ENCODE data around the gene TRPV2.
A peak's percentile ranks its signal among the peaks of the same experiment; 100 is the strongest.
"Not testable (repeated sequence)": the region's sequence is repeated elsewhere in the genome, so short reads cannot be mapped to it uniquely, and the experiment has no call there.

The TRPV2 gene

DNA sequence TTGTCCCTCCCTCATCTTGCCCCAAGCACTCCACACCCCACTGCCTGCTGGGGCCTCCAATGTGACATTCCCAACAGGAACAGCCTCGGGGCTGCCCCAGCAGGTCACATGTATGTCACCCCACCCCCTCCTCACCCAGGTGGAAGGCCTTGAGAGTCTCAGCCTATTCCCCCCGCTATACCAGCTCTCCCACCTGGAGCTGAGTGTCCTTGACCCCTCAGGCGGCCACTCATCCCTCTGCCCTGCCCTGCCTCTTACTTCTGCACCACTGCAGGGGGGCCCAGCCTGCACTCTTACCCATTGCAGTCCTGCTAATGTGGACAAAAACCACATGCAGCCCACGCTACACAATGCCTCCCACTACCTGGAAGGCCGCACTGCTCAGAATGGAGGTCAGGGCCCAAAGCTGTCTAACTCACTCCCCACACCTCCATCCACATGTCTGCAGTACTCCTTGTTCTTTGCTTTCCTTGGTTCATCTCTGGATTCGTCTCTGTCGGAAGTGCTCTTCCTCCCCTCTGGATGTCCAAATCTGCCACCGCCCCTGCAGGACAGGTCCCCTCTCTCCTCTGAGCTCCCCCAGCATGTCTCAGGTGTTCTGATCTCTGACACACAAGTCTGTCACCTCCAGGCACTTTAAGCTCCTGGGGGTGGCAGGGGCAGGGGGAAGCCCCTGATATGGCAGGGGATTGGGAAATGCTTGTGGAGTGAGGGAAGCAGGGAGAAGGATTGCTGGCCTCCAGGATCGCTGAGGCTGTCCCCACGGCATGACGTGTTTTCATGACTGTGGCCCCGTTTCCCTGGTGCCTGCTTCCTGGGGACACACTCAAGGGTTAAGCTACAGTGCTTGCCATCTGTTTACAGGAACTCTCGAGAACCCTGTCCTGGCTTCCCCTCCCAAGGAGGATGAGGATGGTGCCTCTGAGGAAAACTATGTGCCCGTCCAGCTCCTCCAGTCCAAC is 20.8 kb downstream of the TRPV2 start:
- DNase-seq: no peak

DNA sequence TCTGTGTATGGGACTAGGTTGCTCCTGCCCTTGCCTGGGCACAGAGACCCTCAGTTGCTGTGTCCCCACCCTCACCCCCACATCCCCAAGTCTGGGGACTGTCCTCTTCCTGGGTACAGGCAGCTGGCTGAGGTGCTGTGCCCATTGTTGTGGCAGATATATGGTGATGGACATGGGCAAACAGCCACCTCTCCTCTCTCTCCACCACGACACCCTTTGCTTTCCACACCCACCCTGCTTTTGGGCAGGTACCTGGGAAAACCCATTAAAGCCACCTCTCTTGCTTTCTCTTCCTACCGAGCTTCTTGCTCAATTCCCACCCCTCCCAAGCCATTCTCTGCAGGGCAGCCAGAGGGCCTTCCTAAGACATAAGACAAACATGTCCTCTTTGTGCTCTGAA is 21.7 kb downstream of the TRPV2 start:
- DNase-seq: no peak

DNA sequence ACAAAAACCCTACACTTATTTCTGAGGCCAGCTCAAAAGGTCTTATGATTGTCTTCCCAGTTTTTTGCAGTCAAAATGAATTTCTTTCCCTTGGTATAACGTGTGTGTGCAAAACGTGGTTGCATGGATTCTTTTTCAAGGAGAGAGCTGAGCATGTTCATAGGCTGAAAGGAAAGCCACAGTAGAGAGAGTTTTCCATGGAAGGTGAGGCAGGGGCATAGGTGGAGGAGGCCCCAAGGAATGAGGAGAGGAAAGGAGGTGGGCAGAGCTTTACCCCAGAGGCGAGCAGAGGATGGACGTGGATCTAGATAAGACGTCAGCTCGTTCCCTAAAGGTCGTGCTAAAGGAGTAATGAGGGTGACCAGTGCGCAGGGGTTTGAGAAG is 22.8 kb downstream of the TRPV2 start:
- no peak for DNase-seq

DNA sequence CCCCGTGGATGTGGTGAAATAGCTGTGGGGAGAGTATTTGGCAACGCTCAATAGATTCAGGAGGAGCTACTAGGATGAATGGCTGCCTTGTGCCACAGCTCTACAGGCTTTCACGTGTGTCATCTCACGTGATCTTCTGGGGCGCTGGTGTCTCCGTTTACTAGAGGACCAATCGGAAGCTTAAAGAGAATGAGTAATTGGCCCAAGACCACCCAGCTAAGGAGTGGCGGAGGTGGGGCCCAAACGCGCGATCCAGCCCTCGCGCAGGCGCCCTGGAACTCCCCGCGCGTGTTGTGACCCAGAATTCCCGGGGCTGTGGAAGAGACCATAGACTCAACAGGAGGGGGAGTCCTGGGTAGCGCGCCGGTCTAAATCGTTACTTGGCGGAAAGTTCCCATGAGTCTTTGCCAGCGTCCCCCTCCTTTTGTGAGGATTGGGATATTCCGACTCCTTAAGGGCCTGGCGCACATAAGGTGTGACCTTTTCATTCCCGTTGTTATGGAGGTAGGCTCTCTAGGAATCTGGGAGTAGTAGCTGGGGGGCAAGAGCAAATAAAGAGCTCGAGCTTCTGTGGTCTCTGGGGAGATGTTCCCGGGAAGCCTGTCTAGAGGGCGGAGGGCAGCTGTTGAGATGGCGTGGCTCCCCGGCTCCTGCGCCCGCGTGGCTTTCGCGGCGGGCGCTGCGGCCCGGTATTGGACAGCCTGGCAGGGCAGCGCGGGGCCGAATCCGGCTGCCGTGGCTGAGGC is 23.4 kb downstream of the TRPV2 start:
- DNase-seq: peak; percentile 98 to 99 (median 98)

DNA sequence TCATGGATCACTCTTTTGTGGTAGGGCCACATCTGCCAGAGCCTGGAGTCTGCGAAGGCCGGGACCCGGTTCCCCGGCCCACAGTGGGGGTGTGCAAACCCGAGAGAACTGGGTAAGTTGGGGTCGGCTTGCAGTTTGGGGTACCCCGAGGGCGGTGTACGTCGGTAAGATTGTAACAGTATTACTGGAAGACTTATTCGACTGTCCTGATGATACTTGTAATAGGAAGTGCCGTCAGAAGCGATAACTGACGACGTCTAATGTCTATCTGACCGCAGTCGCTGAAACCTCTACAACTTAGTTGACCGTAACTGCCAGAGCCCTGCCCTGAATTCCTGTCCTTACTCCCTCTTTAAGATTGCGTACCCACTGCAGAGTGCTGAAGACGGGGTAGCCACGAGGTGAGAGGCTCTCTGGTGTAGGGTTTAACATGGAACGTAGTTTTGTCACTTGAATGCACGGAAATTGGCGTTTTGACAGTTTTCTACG is 24.0 kb downstream of the TRPV2 start:
- peak; percentile 27 to 53 (median 42) for DNase-seq

DNA sequence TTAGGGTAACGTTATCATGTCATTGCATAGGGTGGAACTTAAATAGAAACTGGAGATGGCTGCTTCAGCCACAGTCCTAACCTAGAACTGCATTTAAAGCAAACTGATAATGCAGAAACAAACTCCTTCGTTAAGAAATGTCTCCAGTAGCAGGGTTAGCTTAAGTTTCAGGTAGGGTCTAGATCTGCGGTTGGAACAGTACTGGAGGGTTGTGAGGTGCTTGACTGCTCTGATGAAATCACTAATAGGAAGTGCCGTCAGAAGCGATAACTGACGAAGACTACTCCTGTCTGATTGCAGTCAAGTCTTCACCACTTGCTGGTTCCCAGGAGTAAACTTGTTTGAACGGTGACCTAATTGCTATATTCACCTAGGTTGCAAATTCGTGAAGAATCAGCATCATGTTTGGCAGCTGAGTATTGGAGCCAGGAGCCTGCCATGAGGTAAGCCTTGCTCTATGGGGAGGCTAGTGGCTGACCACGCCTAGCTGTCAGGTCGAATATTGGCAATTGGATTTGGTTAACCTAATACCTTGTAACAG is 24.5 kb downstream of the TRPV2 start:
- peak in 3 of 4 experiments; percentile 43 to 52 (median 52) for DNase-seq

DNA sequence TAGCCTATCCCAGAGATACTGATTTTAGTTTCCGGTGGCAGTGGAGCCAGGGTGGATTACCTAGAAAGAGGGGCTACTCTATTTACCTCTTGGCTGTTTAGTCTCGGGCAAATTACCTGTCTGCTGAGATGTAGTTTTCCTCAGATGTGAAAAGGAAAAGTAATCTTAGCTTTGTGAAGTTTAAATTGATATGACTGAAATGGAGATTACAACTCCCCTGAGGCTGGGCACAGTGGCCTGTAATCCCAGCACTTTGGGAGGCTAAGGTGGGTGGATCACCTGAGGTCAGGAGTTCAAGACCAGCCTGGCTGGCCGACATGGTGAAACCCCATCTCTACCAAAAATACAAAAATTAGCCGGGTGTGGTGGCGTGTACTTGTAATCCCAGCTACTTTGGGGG is 25.0 kb downstream of the TRPV2 start:
- DNase-seq: not testable (repeated sequence)

DNA sequence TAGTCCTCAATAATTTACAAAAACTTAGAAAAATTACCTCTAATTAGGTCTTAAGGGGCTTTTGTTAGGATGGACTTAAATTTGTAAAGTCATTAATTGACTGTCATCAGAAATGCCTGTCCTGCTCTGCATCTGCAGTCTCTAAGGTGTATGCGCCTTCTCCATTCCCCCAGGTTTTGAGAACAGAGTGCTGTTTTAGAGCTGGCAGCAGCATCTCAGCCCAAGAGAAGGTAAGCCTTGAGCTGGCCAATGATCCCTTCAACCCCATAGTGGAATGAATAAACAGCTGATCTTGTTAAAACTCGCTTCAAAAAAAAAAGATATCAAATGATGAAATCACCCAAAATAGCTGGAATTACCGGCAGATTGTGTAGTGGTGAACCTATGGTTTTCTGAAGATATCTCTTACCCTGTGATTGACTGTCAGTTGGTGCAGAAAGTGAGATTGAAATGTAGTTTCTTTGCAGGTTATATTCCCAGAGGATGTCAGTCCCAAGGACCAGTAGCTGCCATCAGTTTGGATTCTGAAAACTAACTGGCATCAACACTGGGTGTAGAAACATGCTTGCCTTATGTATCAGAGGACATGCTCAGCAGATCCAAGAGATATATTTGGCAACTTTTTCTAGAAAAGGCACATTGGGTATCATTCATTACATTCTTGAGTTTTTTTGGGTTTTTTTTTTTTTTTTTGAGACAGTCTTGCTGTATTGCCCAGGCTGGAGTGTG is 25.7 kb downstream of the TRPV2 start:
- no peak for DNase-seq

DNA sequence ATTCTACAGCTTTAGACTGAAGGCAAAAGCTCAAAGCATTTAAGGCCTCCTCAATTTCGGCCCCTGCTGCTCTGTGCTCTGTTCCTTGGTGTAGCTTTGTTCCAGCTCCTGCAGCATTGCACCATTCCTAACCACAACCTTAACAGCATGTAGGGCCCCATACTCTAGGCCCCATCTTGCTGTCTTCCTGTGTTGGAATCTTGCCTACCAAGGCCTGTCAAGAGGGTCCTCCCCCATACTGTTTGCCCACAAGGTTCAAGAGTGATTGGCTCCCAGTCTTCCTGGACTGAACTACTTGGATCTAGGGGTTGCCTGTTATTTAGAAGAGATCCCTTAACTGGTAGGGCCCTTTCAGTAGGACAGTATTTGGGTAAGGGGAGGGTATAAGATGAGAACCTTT is 26.8 kb downstream of the TRPV2 start:
- peak in 1 of 4 experiments; percentile 22 for DNase-seq

DNA sequence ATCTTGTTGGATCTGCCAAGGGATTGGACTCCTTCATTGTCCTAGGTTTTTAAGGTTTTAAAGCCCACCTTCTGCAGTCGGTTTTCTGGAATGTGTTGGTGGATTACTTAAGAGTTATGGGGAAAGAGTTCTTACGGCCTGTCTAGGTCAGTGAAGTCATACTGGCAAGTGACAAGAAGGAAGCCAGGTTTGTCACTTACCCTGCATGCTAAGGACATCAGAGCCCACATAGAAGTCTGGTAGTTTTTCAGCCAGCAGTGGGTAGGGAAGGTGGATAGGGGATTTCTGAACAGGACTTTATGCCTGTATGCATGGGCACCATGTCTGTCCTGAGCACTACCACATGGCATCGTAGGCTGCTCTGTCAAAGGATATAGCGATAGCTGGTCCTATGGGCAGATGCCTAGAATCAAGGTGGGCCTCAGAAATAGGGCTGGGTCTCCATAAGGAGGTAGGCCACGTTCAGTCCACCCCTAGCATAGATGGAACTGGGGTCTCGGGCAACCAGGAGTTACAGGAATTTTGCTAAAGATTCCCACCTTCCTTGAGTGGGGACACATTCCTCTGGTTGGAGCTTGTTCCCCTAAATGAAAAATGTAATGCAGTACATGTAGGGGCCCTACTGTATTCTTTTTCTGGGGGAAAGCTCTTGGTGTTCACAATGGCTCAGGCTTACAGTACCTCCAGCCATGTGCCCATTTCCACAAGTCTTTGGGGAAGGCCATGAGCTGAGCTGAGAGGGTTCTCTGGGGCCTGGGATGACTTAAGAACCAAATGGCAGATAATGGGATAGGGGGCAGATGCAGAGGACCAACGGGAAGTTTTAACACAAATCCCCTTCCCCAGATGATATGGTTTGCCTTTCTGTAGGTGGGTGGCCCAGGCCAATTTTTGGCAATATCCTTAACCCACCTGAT is 27.5 kb downstream of the TRPV2 start:
- peak in 3 of 4 experiments; percentile 41 to 60 (median 57) for DNase-seq

DNA sequence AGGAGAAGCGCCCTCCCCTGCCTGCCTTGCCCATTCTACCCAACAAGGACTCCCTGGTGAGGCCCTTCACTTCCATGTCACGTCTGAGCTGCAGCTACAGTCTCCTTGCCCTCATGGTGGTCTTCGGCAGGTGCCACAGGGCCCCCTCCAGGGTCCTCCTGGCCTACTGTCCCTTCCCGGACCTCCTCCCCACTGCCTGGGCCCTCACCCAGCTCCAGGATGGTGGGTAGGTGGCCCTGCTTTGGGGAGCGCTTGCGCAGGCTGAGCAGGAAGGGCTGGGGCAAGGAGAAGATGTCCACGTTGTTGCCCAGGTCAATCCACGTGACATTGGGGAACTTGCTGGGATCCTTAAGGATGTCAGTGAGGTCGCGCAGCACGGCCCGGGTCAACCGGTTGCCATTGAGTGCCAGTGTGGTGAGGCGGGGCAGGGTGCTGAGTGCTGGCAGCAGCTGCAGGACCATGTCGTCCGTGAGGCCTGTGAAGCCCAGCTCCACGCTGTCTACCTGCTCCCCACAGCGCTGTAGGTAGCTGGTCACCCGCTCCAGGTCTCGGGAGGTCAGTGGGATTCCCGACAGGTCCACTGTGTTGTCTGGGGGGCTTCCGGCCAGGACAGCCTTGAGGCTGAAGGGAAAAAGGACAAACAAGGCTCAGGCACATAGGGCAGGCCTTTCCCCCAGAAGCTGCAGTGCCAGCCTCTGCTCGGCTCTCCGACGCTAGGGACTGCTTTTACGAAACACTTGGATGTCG is 28.3 kb downstream of the TRPV2 start:
- no peak for DNase-seq

DNA sequence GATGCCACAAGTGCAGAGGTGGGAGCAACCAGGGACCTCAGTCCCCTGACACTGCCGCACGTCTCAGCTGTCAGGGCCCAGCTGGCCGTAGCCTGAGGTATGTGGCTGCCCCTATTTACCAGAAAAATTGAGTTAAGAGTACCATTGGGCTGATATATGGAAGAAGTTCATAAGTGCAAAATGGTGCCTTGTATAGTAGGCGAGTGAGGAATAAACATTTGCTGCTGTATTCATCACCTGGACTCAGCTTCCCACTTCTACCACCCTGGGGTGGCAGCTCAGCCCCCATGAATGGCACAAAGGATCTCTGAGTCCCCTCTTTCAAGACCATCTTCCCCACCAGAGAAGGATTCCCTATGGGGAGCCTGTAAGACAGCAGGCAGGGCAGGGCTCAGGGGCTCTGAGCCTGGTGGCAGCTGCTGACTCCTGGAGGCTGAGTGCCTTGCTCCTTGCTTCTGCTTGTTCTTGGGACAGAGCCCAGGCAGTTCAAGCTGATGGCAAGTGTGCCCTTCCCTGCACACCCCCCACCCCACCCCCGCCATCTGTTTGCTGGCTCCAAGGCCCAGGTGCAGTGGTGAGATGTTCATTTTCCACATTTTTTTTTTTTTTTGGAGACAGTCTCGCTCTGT is 29.0 kb downstream of the TRPV2 start:
- DNase-seq: no peak

DNA sequence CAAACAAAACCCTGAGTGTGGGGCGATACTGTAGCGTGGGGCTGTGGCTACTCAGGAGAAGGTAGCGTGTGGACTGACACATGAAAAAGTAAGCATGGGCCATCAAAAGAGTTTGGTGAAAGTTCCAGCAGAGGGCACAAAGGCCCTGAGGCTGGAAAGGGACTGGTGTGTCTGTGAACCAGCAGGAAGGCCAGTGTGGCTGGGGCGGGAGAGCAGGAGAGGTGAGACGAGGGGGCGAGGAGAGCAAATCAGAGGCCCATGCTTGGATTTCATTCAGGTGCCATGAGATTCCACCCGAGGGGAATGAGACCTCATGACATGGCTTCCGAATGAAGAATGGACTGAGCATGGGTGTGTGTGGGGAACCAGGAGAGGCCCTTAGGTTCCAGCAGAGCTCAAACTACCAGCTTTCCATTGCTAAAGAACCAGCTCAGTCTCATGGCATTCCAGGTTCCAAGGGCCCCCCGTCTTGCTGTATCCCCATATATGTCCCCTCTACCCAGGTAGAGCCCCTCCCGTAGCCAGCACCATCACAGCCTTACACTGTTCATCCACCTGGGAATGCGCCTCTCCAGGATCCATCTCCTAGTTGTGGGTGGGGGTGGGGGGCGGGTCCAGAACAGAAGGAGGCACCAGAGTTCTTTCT is 31.1 kb downstream of the TRPV2 start:
- DNase-seq: no peak

DNA sequence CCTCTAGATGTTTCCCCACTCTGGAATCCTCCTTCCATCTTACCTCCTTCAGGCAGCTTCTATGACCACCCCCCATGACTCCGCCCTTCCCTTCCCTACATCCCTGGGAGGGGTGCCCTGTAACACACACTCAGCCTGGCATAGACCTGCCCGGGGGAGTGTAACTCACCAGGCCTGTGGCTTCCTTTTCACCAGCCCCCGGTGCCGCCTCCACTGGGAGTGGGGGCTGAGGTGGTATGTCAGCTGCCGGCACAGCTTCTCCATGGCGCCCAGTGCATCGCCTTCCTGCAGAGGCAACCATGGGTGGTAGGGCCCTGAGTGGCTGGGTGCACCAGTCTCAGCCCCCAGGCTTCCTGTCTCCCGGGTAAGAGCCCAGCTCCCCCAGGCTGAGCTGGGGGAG is 32.3 kb downstream of the TRPV2 start:
- DNase-seq: no peak

DNA sequence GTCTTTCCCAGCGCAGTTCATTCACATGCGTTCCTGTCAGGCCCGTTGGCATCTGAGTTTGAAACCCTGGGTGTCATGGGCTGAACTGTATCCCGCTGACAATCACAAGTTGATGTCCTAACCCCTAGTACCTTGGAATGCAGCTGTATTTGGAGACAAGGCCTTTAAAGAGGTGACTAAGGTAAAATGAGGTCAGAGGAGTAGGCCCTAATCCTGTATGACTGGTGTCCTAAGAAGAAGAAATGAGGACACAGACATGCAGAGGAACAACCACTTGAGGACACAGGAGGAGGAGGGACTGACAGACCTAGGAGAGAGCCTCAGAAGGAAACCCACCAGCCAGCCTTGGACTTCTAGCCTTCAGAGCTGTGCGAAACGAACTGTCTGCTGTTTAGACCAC is 33.1 kb downstream of the TRPV2 start:
- peak in 1 of 4 experiments; percentile 10 for DNase-seq

DNA sequence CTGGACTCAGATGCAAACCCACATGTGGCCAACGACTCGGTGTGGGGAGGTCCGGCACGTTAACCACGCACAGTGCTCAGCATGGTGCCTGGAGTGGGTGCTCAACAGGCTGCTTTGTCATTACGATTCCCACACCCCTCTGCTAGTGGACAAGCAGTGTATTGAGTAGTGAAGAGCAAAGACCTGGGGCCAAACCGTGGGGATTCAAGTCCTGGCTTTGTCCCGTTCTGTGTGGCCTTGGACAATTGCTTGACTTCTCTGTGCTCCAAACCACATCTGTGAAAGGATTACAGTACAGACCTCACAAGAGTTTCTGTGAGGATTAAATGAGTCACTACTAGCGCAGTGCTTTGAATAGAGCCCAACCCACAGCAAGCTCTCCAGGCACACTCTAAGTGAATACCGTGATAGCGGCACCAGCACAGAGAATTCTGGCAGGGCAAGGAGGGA is 33.8 kb downstream of the TRPV2 start:
- no peak for DNase-seq

DNA sequence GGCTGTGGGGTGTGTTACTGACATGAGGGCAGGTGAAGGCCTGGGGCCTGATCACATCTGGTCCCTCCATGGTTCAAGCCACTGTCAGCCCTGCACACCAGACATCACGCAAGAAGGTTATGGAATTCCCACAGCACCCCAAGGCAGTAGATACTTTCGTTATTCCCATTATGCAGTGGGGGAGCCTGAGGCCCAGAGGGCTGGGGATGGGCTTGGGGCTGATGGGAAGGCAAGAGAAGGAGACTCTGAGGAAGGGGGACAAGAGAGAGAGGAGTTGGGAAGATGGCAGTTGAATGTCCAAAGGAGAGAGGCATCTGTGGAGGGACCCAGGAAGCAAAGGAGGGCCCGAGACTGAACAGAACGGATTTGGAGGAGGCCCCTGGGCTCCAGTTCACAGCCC is 34.7 kb downstream of the TRPV2 start:
- no peak for DNase-seq

DNA sequence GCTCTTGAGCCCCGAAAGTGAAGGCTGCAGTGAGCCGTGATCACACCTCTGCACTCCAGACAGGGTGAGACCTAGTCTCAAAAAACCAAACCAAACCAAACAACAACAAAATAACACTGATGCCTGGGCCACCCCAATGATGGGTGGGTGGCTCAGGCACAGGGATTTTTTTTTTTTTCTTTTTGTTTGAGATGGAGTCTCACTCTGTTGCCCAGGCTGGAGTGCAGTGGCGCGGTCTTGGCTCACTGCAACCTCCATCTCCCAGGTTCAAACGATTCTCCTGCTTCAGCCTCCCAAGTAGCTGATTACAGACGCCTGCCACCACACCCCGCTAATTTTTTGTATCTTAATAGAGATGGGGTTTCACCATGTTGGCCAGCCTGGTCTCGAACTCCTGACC is 36.9 kb downstream of the TRPV2 start:
- not testable (repeated sequence) for DNase-seq

DNA sequence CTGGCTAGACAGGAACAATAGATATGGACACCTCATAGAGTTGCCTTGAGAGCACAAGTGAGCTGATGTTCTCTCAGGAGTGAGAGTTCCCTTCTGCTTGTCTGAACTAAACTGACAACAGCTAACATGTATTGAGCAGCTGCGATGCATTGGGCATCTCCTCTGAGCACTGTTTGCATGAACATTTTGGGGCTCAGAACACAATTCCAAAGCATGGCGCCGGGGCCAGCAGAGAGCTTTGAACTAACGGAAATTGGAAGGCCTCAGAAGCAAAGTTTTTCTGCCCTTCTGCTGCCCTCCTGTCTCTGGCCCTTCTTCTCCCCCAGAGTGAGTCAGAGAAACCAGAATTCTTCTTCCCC is 38.1 kb downstream of the TRPV2 start:
- DNase-seq: no peak
